GM12892 (cell line): ENCODE results near the gene MOV10.

ENCODE experiments used
- POLR2A ChIP-seq: IDR thresholded peaks from 2 replicates; pipeline ENCODE4 v1.6.1; 2011; ENCODE audit warnings: low read depth, low read length, control low read depth
- POLR2AphosphoS5 ChIP-seq: IDR thresholded peaks from 2 replicates; pipeline ENCODE4 v1.6.1; 2011; ENCODE audit warnings: low read depth, low read length, control low read depth

GRCh38 chr1:112717263-112717873 lies 42.9 kb downstream of the MOV10 start:
- no peak for TF ChIP-seq POLR2A
- TF ChIP-seq POLR2AphosphoS5: no peak
